GM21619 (cell line): ENCODE data around the gene MCF2L.
"Not testable (repeated sequence)": the region's sequence is repeated elsewhere in the genome, so short reads cannot be mapped to it uniquely, and the experiment has no call there.

Experiments
- ATAC-seq: cut with Tn5 transposase; IDR thresholded peaks from one replicate; pipeline ENCODE4 v1.9.1; 2021; ENCODE audit not compliant: unreplicated experiment

The MCF2L gene

DNA sequence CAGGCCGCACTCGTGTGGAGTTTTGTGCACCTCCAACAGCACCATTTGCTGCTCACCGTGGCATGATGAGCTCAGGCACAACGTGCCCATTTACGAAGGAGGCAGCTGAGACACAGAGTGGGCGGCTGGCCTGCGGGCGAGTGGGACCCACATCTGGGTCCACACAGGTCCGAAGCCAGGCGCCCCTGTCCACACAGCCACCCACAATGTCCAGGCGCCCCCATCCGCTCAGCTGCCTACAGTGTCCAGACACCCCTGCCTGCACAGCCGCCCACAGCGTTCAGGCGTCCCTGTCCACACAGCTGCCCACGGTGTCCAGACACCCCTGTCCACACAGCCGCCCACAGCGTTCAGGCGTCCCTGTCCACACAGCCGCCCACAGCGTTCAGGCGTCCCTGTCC, 94.1 kb downstream of the MCF2L start:
- no peak for ATAC-seq

DNA sequence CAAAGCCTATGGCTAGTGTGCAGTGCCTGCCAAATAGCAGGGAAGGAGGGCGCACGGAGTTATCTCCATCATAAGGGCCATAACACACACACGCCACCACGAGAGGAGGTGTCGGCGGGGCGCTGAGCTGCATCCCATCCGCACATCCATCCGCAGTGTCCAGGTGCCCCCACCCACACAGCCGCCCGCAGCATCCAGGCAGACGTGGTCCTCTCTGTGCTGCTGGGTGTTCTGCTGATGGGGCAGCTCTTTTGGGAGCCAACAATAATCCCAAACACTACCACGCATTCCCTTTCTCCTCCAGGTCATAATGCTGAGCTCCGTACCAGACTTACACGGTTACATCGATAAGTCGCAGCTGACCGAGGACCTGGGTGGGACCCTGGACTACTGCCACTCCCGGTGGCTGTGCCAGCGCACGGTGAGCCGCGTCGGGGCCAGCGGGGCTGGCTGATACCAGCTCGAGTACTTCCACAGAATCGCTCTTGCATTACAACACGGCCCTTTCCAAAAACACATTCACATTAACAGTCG, 95.1 kb downstream of the MCF2L start:
- no peak for ATAC-seq

DNA sequence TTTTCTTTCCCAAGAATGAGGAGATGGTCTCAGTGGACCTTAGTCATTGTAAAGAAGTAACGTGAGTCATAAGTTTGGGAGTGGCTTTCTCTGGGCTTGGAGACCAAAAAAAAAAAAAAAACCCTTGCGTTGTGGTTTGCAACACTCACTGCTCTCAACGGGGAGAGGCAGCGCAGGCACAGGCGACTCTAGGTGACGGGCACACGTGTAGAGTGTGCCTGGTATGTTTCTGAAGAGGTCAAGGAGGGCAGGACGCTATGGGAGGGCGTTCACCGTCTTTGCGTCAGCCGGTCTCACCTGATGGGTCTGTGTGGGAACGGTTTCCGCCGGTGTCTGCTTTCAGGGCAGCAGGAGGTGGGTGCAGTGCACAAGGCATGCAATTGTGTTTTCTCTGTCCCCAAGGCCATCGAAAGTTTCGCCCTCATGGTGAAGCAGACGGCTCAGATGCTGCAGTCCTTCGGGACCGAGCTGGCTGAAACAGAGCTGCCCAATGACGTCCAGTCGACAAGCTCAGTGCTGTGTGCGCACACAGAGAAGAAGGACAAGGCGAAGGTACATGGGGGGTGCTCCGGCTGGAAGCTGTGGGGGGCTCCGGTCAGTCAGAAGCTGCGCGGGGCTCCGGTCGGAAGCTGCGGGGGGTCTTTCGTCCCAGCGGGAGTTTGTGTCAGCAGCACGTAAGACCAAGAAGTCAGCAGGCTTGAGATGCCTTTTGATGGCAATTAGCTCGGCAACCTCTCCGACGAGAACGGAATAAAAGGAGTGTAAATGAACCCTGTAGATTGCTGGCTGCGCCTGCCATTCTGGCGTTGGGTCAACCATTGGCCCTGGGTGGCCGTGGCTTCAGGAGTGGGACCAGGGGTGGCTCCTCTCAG, 95.8 kb downstream of the MCF2L start:
- ATAC-seq: no peak

DNA sequence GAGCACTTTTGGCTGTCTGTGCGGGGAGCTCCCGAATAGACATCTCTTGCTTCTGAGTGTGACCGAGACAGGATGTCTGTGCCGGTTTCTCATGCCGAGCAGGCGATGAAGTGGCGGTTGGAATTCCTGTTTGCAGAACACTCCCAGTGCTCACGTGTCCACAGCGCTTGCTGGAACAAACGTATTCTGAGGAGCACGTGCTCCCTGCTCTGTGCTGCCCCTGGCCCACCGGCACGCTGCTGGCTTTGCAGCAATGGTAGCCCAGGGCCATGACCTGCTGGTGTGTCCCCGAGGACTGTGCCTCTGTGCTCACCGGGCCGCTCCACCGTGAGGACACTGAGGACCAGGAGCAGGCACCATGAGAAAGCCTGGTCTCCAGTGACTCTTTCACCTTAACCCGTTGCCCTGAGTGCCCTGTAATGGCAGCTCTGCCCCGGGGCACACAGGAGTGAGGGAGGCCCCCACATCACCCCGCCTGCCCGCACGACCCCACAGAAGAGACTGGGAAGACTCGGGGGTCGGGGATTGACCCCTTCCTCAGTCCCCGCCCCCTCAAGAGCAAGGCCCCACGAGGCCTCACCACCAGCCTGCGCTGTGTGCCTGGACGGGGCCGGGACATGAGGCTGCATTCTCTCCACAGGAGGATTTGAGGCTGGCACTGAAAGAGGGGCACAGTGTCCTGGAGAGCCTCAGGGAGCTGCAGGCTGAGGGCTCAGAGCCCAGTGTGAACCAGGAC, 96.6 kb downstream of the MCF2L start:
- no peak for ATAC-seq

DNA sequence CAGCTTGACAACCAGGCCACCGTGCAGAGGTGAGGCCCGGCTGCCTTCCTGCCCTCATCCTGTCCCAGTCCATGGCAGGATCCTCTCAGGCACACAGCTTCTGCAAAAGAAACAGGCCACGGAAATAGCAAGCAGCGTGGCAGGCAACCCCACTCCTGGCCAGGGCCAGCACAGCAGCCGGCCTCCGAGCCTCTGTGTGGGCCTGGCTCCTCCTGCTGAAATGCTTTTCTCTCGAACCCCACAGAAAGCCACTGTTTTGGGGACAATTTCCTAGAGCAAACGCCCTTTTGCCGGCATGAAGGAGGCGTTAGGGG, 97.1 kb downstream of the MCF2L start:
- no peak for ATAC-seq

DNA sequence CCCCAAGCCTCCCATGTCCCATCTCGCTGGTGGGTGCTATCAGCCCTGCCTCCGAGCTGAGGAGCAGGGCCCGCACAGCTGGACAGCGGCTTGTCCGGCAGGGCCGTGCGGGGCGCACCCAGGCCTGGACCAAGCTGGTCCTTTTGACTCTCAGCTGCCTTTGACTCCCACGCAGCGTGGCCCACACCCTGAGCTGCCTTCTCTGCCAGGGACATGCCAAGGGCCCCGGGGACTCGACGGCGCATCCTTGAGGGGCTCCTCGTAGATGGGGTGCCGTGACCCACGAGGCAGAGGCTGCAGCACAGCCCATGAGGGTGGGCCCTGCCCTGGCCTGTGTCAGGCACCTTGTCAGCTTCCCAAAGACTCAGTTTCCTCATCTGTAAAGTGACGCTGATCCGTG, 97.7 kb downstream of the MCF2L start:
- no peak for ATAC-seq

DNA sequence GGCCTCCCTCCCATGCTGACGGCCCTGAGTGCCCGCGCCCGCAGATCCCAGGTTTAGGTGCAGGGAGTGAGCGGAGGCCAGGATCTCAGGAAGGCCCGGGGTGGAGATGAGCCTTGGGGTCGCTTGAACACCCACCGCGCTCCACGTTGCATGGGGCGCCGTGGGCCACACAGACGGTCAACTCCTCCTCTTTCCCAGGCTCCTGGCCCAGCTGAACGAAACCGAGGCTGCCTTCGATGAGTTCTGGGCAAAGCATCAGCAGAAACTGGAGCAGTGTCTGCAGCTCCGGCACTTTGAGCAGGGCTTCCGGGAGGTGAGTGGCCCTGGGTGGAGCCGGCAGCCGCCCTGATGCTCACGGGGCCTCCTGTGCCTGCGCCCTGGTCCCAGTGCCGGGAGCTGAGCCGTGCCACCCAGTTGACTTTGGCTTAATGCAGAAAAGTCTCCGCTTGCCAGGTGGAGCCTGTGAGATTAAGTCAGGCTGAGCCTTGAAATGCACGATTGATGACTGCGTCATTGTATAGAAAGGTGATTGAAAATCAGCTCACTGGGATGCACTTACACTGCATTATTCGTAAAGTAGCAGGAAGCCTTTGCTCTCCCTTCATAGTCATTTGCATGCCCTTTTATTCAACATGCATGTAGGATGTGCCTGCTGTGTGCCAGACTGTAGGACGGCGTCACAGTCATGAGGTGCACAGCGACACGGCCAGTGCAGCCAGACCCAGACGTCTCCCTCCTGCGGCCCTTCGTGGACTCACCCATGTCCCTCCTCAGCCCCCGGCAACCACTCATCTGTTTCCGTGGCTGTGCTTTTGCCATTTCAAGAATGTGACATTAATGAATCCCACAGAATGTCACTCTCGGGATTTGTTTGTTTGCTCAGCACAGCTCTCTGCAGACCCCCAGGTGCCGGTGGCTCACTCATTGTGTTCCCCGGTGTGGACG, 101.1 kb downstream of the MCF2L start:
- no peak for ATAC-seq

DNA sequence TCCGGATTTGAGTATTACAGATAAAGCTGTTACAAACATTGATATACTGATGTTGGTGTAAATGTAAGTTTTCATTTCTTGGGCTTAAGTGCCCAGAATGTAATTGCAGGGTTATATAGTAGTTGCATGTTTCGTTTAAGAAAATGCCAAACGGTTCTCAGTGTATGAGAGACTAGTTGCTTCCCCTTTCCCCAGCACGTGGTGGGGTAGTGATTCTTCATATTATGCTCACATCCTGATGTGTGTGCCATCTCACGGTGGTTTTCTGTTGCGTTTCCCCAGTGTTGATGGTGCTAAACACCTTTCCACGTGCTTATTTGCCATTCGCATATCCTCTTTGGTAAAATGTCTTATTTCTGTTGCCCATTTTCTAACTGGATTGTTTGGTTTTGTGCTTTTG, 101.8 kb downstream of the MCF2L start:
- ATAC-seq: no peak

DNA sequence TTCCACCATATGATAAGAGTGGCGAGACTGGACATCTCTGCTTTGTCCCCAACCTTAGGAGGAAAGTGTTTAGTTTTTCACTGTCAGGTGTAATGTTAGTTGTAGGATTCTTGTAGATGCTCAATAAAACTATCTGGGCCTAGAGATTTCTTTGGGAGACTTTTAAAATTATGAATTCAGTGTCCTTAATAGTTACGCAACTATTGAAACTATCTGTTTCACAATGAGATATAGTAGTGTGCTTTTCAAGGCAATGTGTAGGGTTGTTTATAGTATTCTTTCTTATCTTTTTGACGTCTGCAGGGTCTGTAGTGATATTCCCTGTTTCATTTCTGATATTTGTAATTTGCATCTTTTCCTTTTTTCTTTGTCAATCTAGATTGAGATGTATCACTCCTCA, 103.4 kb downstream of the MCF2L start:
- no peak for ATAC-seq

DNA sequence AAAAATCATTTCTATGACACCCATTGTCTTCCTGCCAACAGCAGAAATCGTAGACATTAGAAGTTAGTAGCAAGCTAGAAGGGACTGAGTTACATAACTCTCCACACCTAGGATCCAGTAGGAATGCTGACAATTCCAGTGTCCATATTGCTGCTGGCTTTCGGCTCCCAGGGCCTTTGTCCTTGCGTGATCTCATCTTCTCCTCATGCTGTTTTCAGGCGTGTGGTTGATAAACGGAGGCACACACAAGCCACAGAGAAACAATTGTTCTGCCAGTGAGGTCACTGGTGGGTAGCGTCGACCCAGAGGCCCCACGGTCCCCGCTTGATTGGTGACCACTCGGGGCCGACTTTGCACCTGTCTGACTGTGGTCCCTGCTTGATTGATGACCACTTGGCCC, 104.9 kb downstream of the MCF2L start:
- no peak for ATAC-seq

DNA sequence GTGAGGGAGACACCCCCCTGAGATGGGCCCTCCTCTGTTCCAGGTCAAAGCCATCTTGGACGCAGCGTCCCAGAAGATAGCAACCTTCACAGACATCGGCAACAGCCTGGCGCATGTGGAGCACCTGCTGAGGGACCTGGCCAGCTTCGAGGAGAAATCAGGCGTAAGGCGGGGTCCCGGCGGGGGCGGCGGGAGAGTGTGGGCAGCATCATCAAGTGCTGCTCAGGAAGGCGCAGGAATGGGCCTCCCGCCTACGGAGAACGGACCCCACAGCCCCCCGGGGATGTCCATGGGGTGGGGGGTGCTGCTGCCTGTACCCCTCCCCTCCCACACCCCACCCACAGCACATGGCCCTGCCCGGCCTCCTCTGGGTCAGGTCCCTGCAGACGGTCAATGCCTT, 105.4 kb downstream of the MCF2L start:
- ATAC-seq: no peak

DNA sequence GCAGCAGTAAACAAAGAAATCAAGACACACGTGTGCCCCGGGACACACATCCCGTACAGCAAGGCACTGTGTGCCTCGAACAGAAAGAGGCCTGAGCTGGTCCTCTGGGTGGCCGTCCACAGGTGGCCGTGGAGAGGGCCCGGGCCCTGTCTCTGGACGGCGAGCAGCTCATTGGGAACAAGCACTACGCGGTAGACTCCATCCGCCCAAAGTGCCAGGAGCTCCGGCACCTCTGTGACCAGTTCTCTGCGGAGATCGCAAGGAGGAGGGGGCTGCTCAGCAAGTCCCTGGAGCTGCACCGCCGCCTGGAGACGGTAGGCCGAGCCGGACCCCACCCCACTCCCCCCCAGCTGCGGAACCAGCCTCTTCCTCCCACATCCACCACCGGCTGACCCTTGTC, 105.9 kb downstream of the MCF2L start:
- no peak for ATAC-seq

DNA sequence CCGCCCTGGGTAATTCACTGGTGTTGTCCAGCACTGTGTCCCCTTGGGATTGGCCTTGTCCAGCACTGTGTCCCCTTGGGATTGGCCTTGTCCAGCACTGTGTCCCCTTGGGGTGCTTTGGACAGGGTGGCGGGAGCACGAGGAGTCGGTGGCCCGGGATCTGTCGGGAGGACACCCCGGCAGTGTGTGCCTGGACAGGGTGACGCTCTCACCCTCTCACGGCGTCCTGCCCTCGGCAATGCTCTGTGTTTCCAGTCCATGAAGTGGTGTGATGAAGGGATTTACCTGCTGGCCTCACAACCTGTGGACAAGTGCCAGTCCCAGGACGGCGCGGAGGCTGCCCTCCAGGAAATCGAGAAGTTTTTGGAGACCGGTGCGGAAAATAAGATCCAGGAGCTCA, 106.7 kb downstream of the MCF2L start:
- no peak for ATAC-seq

DNA sequence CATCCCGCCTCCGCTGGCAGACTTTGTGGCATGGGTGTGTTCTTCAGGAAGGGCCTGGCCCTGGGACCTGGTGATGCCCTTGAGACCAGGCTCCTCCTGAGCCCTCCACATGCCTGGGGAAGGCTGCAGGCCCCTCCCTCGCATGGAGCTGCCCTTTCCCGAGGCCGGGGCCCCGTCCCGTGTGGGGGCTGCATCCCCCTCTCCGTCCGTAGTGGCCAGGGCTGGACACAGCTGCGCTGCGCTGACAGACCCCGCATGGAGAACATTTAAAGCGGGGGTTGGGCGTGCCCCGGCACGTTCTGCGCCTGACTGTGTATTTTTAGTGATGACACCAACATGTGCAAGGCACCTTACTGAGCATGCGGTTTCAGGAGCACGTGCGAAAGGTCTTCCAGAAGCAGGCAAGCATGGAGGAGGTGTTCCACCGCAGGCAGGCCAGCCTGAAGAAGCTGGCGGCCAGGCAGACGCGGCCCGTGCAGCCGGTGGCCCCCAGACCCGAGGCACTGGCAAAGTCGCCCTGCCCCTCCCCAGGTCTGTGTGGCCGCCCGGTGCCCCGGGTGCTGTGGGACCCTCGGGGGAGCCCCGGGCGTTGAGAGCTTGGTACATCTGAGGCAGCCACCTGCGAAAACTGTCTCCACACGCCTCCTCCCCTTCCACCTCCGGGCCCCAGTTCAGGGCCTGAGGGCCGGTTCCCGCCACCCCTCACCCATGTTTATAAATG, 107.8 kb downstream of the MCF2L start:
- ATAC-seq: no peak

DNA sequence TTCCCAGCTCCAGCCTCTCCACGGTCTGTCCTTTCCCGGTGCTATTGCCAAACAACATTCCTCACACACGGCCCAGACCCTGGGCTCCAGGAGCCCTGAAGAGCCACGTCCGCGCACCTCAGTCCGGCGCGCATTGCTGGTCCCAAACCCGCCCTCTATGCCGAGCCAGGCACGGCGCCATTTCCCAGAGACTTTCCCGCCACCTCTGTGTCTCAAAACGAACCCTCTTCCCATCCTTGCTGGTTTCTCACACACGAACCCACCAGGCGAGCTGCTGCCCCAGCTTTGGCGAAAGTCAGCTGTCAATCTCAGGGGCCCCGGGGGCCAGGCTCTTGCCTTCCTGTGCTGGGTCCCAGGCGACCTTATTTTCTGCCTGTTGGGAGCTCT, 108.5 kb downstream of the MCF2L start:
- no peak for ATAC-seq

DNA sequence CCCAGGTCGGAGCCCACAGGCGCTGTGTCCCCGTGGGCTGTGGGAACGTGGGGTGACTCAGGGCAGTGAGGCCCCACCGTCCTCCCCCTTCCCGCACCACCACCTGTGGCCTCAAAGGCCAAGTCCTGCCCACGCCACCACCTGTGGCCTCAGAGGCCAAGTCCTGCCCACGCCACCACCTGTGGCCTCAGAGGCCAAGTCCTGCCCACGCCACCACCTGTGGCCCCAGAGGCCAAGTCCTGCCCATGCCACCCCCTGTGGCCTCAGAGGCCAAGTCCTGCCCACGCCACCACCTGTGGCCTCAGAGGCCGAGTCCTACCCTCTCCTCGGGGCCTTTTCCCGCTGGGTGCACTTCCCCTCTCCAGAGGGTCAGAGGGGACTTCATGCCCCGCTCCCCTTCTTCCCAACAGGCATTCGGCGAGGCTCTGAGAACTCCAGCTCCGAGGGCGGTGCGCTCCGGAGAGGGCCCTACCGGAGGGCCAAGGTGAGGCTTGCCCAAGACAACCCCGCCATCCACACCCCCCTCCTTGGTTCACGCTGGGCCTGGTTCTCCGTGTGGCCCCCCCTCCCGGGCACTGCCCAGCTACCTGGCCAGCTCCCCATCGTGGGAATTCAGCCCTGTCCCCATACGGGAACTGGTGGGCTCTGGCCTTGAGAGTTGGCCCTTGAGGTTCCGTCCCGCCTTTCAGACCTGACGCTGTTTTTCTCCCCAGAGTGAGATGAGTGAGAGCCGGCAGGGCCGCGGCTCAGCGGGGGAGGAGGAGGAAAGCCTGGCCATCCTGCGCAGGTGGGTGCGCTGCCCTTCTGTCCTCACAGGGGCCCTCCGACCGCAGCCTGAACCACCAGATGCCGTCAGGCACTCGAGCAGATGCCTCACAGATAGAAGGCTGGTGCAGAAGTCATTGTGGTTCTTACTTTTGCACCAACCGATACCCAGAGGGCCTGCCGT, 109.2 kb downstream of the MCF2L start:
- ATAC-seq: no peak

DNA sequence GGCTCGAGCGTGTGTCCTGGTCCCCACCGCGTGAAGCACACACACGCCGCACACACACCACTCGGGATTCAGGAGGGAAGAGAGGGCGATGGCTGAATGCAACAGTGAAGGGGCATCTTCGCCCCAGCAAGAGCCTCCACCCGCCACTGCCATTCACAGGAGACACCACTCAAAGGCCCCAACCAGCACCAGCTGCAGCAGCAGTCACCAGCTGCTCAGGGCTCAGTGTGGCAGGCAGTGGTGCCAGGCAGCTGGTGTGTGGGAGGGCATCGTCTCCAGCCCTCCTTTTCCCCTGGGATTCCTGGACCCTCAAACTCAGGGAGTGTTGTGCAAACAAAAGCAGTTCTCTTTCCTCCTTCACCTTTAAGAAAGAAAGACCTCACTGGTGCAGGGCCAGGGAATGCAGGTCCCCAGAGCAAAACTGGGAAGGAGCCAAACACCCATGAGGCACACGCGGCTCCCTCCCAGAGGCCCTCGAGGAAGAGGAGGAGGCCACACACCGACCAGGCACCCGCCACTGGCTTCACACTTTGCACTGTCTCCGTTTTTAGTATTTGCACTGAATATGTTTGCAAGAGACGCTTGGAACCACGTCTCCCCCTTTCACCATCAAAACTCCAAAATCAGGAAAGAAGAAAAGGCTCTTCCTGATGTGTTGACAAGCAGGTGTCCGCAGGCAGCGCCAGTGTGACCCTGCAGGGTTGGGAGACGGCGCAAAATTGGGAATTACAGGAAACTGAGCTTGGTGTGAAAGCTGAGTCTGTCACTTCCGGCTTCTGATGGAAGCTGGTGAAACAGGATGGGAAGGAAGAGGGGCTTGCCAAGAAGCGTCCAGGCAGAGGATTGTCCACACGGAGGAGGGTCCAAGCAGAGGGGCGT, 110.1 kb downstream of the MCF2L start:
- ATAC-seq: no peak

DNA sequence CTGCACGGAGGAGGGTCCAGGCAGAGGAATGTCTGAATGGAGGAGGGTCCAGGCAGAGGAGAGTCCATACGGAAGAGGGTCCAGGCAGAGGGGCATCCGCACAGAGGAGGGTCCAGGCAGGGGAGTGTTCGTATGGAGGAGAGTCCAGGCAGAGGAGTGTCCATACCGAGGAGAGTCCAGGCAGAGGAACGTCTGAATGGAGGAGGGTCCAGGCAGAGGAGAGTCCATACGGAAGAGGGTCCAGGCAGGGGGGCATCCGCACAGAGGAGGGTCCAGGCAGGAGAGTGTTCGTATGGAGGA, 110.7 kb downstream of the MCF2L start:
- not testable (repeated sequence) for ATAC-seq

DNA sequence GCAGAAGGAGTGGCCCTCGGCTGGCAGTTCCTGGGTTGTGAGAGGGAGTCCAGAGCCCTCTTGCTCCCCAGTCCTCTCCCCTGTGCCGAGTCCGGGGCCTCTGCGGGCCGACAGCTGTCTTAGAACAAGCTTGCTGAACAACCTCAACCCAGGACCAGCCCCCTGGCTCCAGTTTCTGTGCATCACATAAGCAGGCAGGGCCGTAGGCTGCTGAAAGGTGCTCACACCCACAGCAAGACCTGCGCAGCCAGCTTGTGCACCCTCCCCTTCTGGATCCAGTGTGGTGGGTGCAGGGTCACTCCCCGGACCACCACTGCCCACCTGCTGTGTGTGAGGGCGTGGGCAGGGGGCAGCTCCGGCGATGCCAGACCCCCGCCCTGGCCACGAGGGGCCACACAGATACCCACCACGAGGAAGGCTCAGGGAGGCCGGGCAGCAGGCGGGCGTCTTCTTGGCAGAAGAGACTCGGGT, 111.4 kb downstream of the MCF2L start:
- ATAC-seq: no peak
